Activated CD4-positive, alpha-beta T cell treated with anti-CD3 and anti-CD28 coated beads, Interleukin-2, amount 10 ng/mL, durations not matched to agents 24 days and 14 days (primary cell): ENCODE results near the gene AGTRAP. TPM values are rescaled to one million over a fixed set of nuclear protein-coding genes. Genes with fewer than 3 reads are reported as not detected.

ENCODE experiments used
- DNase-seq: peaks from one replicate; pipeline ENCODE4 v3.0.0; 2022
- H3K27ac Mint-ChIP-seq: one replicate; pipeline ENCODE4 v1.8.0; 2022; ENCODE audit warnings: mild to moderate bottlenecking, mixed read lengths
- H3K27me3 Mint-ChIP-seq: one replicate; pipeline ENCODE4 v1.8.0; 2022; ENCODE audit warnings: mixed read lengths
- H3K36me3 Mint-ChIP-seq: one replicate; pipeline ENCODE4 v1.8.0; 2022; ENCODE audit warnings: low read depth, mild to moderate bottlenecking, mixed read lengths
- H3K4me1 Mint-ChIP-seq: one replicate; pipeline ENCODE4 v1.8.0; 2021; ENCODE audit warnings: mixed read lengths
- H3K4me3 Mint-ChIP-seq: one replicate; pipeline ENCODE4 v1.8.0; 2022; ENCODE audit warnings: mild to moderate bottlenecking, moderate library complexity, mixed read lengths
- H3K9me3 Mint-ChIP-seq: one replicate; pipeline ENCODE4 v1.8.0; 2021; ENCODE audit warnings: mixed read lengths
- intact Hi-C: fragments of 100-400 bp; cut with micrococcal nuclease; formaldehyde crosslinking; loops from one replicate; pipeline ENCODE4 v1.15.1; 2023
- total RNA-seq: library from RNA; stranded (reverse); gene quantifications from 2 replicates; pipeline ENCODE4 v1.2.3, GENCODE V29; 2022

AGTRAP gene
- total RNA-seq, 1 donor from 2014 or later = 14.0 TPM

GRCh38 chr1:11701981-11702803 lies 33.7 kb upstream of the AGTRAP start:
- H3K27me3 Mint-ChIP-seq = peaks cover 10% of the 10 kb centered on the region
- H3K4me1 Mint-ChIP-seq = peaks cover 3% of the 10 kb centered on the region
- no peak overlapping the region for H3K4me3 Mint-ChIP-seq
- intact Hi-C loops = no loop called here
- no peak overlapping the region for H3K27ac Mint-ChIP-seq
- DNase-seq = no peak
- H3K9me3 Mint-ChIP-seq = no peaks in the 10 kb centered on the region
- no peaks in the 10 kb centered on the region for H3K36me3 Mint-ChIP-seq

GRCh38 chr1:11703357-11704193 lies 32.4 kb upstream of the AGTRAP start:
- Mint-ChIP-seq H3K36me3 (no peaks in the 10 kb centered on the region), H3K27ac (no peak overlapping the region), H3K4me3 (no peak overlapping the region), H3K9me3 (no peaks in the 10 kb centered on the region), H3K27me3 (peaks cover 10% of the 10 kb centered on the region), H3K4me1 (no peaks in the 10 kb centered on the region)
- DNase-seq = no peak
- intact Hi-C loops = no loop called here

- H3K9me3 Mint-ChIP-seq = no peaks in the 10 kb centered on the region
- intact Hi-C loops = no loop called here
- no peak for DNase-seq
- H3K4me3 Mint-ChIP-seq = no peak overlapping the region
- no peaks in the 10 kb centered on the region for H3K4me1 Mint-ChIP-seq
- H3K27me3 Mint-ChIP-seq = peaks cover 8% of the 10 kb centered on the region
- no peaks in the 10 kb centered on the region for H3K36me3 Mint-ChIP-seq
- H3K27ac Mint-ChIP-seq = no peak overlapping the region
Observed at GRCh38 chr1:11704194-11704529, 31.8 kb upstream of the AGTRAP start.

- Mint-ChIP-seq H3K27ac (no peak overlapping the region), H3K36me3 (no peaks in the 10 kb centered on the region), H3K4me3 (no peak overlapping the region), H3K4me1 (no peaks in the 10 kb centered on the region), H3K9me3 (no peaks in the 10 kb centered on the region), H3K27me3 (peaks cover 7% of the 10 kb centered on the region)
- intact Hi-C loops = no loop called here
- DNase-seq = no peak
Observed at GRCh38 chr1:11704691-11705475, 31.1 kb upstream of the AGTRAP start.

GRCh38 chr1:11705596-11705995 lies 30.3 kb upstream of the AGTRAP start:
- DNase-seq = no peak
- no peaks in the 10 kb centered on the region for H3K9me3 Mint-ChIP-seq
- H3K36me3 Mint-ChIP-seq = no peaks in the 10 kb centered on the region
- no peaks in the 10 kb centered on the region for H3K4me1 Mint-ChIP-seq
- intact Hi-C loops = no loop called here
- peaks cover 7% of the 10 kb centered on the region for H3K27me3 Mint-ChIP-seq
- no peak overlapping the region for H3K4me3 Mint-ChIP-seq
- no peak overlapping the region for H3K27ac Mint-ChIP-seq

GRCh38 chr1:11706292-11706691 lies 29.6 kb upstream of the AGTRAP start:
- no peaks in the 10 kb centered on the region for H3K4me1 Mint-ChIP-seq
- H3K27me3 Mint-ChIP-seq = peaks cover 6% of the 10 kb centered on the region
- H3K4me3 Mint-ChIP-seq = no peak overlapping the region
- intact Hi-C loops = no loop called here
- H3K27ac Mint-ChIP-seq = no peak overlapping the region
- H3K36me3 Mint-ChIP-seq = no peaks in the 10 kb centered on the region
- H3K9me3 Mint-ChIP-seq = no peaks in the 10 kb centered on the region
- DNase-seq = no peak

- Mint-ChIP-seq H3K27me3 (peaks cover 6% of the 10 kb centered on the region), H3K27ac (no peak overlapping the region), H3K4me3 (no peak overlapping the region), H3K4me1 (no peaks in the 10 kb centered on the region), H3K36me3 (no peaks in the 10 kb centered on the region), H3K9me3 (no peaks in the 10 kb centered on the region)
- intact Hi-C loops = no loop called here
- no peak for DNase-seq
Observed at GRCh38 chr1:11707621-11708276, 28.2 kb upstream of the AGTRAP start.

- DNase-seq = no peak
- Mint-ChIP-seq H3K9me3 (no peaks in the 10 kb centered on the region), H3K36me3 (no peaks in the 10 kb centered on the region), H3K4me1 (no peaks in the 10 kb centered on the region), H3K4me3 (no peak overlapping the region), H3K27me3 (peaks cover 3% of the 10 kb centered on the region), H3K27ac (no peak overlapping the region)
- intact Hi-C loops = no loop called here
Observed at GRCh38 chr1:11708554-11709350, 27.2 kb upstream of the AGTRAP start.

- intact Hi-C loops = loop anchor here (2.0 to 10.0 kb wide), 2 partner anchors 61 to 237 kb away; partner anchors contain the start of gene DISP3
- Mint-ChIP-seq H3K36me3 (no peaks in the 10 kb centered on the region), H3K9me3 (no peaks in the 10 kb centered on the region), H3K4me1 (no peaks in the 10 kb centered on the region), H3K4me3 (no peak overlapping the region), H3K27me3 (peaks cover 3% of the 10 kb centered on the region), H3K27ac (no peak overlapping the region)
- no peak for DNase-seq
Observed at GRCh38 chr1:11711490-11711889, 24.4 kb upstream of the AGTRAP start.

GRCh38 chr1:11712285-11712684 lies 23.7 kb upstream of the AGTRAP start:
- H3K4me1 Mint-ChIP-seq = no peaks in the 10 kb centered on the region
- no peak for DNase-seq
- no peaks in the 10 kb centered on the region for H3K9me3 Mint-ChIP-seq
- no peak overlapping the region for H3K27ac Mint-ChIP-seq
- no peaks in the 10 kb centered on the region for H3K36me3 Mint-ChIP-seq
- intact Hi-C loops = loop anchor here (10.0 kb wide), 1 partner anchor 237 kb away; the partner anchor contains the start of gene DISP3
- no peak overlapping the region for H3K4me3 Mint-ChIP-seq
- peaks cover 3% of the 10 kb centered on the region for H3K27me3 Mint-ChIP-seq

GRCh38 chr1:11713095-11713494 lies 22.8 kb upstream of the AGTRAP start:
- peaks cover 3% of the 10 kb centered on the region for H3K27me3 Mint-ChIP-seq
- no peak overlapping the region for H3K27ac Mint-ChIP-seq
- no peaks in the 10 kb centered on the region for H3K4me1 Mint-ChIP-seq
- DNase-seq = no peak
- H3K4me3 Mint-ChIP-seq = no peak overlapping the region
- no peaks in the 10 kb centered on the region for H3K36me3 Mint-ChIP-seq
- H3K9me3 Mint-ChIP-seq = no peaks in the 10 kb centered on the region
- intact Hi-C loops = loop anchor here (10.0 kb wide), 1 partner anchor 238 kb away; the partner anchor contains the start of gene DISP3

GRCh38 chr1:11714831-11715575 lies 20.9 kb upstream of the AGTRAP start:
- H3K4me1 Mint-ChIP-seq = peaks cover 9% of the 10 kb centered on the region
- peaks cover 3% of the 10 kb centered on the region for H3K27me3 Mint-ChIP-seq
- DNase-seq = no peak
- H3K4me3 Mint-ChIP-seq = no peak overlapping the region
- H3K9me3 Mint-ChIP-seq = no peaks in the 10 kb centered on the region
- H3K27ac Mint-ChIP-seq = no peak overlapping the region
- intact Hi-C loops = loop anchor here (5.0 to 10.0 kb wide), 2 partner anchors 33 to 240 kb away; partner anchors contain the start of genes DISP3 and MAD2L2
- H3K36me3 Mint-ChIP-seq = no peaks in the 10 kb centered on the region
